Dermis blood vessel endothelial cell (primary cell): ENCODE data around the gene PIEZO1. TPM values are rescaled to one million over a fixed set of nuclear protein-coding genes. Genes with fewer than 3 reads are reported as not detected.

ENCODE experiments used
- total RNA-seq: library from RNA; depleted of rRNA; stranded (reverse); fragments of >200 nt; gene quantifications from 2 replicates; pipeline ENCODE4 v1.2.3, GENCODE V29; 2014

PIEZO1 gene
- total RNA-seq, 1 donor from 2014 or later, result 354 TPM

Other genes starting within 250 kb of the PIEZO1 start
- 15.3 and 17.3 TPM in 2 replicates for gene ZC3H18, start 214.8 kb downstream of the PIEZO1 start, total RNA-seq
- not detected in 2 replicates for gene IL17C, start 146.6 kb downstream of the PIEZO1 start, total RNA-seq
- 135 and 286 TPM in 2 replicates for gene CYBA, start 134.2 kb downstream of the PIEZO1 start, total RNA-seq
- 63.3 and 119 TPM in 2 replicates for gene MVD, start 122.1 kb downstream of the PIEZO1 start, total RNA-seq
- gene SNAI3, start 98.7 kb downstream of the PIEZO1 start, total RNA-seq, result 0.09 TPM in 1 of 2 replicates, not detected in the other
- gene RNF166, start 78.8 kb downstream of the PIEZO1 start, total RNA-seq, result 11.6 and 15.1 TPM in 2 replicates
- gene CTU2, start 78.7 kb downstream of the PIEZO1 start, total RNA-seq, result 11.6 and 17.6 TPM in 2 replicates
- gene CDT1, start 18.6 kb upstream of the PIEZO1 start, total RNA-seq, result 5.8 and 22.2 TPM in 2 replicates
- gene APRT, start 26.7 kb upstream of the PIEZO1 start, total RNA-seq, result 100 and 138 TPM in 2 replicates
- gene GALNS, start 71.7 kb upstream of the PIEZO1 start, total RNA-seq, result 25.0 and 26.3 TPM in 2 replicates
- gene TRAPPC2L, start 71.9 kb upstream of the PIEZO1 start, total RNA-seq, result 31.6 and 46.6 TPM in 2 replicates
- not detected in 2 replicates for gene PABPN1L, start 81.4 kb upstream of the PIEZO1 start, total RNA-seq
- gene CBFA2T3, start 192.0 kb upstream of the PIEZO1 start, total RNA-seq, result 0.14 TPM in 1 of 2 replicates, not detected in the other